HG03039 (cell line): ENCODE data around the gene IMP4.
A peak's percentile ranks its signal among the peaks of the same experiment; 100 is the strongest.
"Not testable (repeated sequence)": the region's sequence is repeated elsewhere in the genome, so short reads cannot be mapped to it uniquely, and the experiment has no call there.

ENCODE experiments used
- ATAC-seq: cut with Tn5 transposase; IDR thresholded peaks from one replicate; pipeline ENCODE4 v1.9.1; 2021; ENCODE audit warnings: mild to moderate bottlenecking, moderate library complexity; ENCODE audit not compliant: unreplicated experiment

Gene IMP4, protein sequence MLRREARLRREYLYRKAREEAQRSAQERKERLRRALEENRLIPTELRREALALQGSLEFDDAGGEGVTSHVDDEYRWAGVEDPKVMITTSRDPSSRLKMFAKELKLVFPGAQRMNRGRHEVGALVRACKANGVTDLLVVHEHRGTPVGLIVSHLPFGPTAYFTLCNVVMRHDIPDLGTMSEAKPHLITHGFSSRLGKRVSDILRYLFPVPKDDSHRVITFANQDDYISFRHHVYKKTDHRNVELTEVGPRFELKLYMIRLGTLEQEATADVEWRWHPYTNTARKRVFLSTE

DNA sequence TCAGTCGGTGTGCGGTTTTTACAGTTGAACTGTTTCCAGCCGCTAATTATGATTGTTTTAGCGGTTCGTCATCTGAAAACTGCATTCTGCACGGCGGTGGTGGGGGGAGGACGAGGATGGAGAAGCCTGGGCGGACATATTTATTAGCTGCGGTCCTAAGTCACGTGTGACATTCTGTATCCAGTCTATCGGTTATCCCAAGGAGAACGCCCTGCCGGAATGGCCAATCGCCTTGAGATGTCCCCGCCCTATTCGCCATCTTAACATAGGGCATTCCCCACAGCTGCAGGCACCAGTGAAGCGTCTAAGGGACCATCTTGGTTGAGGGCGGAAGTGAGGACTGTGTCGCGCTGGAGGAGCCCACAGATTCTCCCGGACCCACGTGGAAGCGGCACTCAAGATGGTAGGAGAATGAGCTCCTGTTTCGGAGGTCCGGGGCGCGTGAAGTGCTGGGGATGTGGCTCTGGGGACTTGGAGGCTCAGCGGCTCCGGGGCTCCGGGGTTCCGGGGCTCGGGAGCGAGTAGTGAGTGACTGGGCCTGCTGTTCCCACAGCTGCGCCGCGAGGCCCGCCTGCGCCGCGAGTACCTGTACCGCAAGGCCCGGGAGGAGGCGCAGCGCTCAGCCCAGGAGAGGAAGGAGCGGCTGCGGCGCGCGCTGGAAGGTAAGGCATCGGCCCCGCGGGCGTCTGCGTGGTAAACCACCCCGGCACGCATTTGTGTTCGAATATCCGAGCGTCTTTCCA is at the start of gene IMP4:
Gene IMP4 (plus strand): TSS at position 365 of the 743 bp plus-strand sequence. CDS start 36 bp downstream, at position 401.
- ATAC-seq, result peak; percentile 80

DNA sequence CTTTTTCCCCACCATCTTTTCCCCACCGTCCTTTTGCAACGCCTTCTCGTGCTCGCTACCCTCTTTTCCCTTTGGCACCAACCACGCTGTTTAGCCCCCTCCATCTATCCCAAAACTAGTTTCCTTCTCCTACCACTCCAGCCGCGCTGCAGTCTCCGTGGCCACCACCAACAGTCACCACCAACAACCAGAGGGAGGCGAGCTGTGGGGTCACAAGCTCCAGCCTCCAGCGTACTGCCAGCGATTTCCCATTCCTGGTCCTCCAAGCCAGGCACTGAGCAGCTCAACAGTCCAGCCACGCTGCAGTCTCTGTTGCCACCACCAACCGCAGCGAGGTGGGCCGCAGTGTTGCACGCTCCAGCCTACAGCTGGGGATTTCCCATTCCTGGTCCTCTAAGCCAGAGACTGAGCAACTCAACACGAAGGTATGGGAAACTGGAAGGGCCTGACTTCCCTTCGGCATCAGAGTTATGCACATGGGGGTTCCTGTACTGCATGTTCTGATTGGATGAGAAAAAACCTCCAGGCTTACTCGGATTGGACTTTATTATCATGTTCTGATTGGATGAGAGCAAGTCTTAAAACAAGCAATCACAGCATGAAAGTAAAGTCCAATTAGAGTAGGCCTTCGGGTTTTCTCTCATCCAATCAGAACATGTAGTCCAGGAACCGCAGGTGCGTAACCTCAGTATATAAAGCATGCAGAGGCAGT is 42.3 kb upstream of the IMP4 start:
- no peak for ATAC-seq

DNA sequence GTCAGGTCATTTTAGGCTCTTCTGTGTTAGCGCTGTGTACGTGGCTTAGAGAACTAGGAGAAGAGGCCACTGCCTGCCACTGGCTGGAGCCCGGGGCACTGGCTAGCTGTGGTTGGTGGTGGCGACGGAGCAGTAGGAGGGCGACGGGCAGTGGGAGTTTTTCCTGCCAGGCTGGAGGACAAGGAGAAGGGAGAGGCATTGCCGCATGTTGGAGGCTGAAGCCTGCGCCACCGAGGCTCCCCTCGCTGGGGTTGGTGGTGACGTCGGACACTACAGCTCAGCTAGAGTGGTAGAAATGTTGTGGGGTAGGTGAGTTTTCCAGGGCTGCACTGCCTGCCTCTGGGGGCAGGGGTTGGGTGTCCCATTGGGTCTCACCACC is 41.7 kb upstream of the IMP4 start:
- ATAC-seq, result no peak

DNA sequence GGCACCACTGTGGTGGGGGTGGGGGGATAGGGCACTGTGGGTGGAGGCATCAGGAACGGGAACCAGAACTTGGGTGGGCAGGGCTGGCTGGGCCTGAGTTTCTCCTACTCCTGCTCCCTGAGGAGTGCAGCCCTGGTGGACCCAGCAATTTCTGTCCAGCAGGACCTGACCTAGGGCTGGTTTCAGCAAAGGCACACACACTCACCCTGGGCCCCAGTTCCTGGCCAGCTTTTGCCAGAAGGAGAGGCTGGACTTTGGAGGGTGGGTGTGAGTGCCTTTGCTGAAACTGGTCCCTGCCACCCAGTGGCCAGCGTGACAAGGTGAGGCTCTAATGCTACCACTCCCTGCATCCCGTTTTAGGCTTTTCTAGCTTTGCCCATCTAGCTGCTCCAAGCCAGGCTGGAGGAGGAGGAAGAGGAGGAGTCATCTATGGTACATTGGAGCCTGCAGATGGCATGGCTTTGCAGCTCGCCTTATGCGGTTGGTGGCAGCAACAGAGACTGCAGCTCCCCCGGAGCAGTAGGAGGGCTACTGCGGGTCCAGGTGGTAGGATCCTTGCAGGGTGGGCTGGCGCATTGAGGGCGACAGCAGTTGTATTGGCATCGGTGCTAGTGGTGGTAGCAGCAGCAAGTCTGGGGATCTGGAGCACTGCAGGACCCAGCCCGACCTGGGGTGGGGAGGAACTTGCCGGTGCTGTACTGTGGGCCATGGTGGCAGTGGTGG is 40.4 kb upstream of the IMP4 start:
- peak; percentile 27 for ATAC-seq

DNA sequence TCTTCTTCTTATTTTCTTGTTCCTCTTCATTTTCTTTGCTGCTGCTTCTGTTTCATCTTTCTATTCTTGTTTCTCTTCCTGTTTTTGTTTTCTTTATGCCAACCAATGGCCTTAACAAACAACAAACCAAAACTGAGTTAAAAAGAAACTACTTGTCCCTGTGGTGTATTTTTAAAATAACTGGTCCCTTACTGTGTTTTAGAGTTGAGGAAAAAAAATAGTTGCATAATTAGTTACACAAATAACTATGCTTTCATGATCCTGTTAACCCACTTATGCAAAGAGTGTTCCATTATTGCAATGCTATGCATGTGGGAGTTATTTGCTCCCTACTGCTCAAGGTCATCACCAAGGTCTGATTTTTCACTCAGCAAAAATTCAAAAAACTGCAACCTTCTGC is 39.5 kb upstream of the IMP4 start:
- peak; percentile 57 for ATAC-seq

DNA sequence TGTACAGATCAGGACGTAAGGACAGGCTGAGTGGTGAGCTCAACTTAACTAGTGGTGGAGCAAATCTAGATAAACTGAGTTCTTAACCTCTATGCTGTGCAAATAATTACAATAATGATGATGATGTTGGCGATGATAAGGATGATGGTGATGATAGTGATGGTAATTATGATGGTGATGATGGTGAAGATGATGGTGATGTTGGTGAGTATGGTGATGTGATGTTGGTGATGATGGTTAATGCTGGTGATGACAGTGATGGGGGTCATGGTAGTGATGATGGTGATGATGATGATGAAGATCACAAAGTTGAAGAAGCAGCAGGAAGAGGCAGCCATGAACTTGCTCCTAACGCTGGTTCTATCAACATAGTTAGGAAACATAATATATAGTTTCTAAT is 38.0 kb upstream of the IMP4 start:
- no peak for ATAC-seq

DNA sequence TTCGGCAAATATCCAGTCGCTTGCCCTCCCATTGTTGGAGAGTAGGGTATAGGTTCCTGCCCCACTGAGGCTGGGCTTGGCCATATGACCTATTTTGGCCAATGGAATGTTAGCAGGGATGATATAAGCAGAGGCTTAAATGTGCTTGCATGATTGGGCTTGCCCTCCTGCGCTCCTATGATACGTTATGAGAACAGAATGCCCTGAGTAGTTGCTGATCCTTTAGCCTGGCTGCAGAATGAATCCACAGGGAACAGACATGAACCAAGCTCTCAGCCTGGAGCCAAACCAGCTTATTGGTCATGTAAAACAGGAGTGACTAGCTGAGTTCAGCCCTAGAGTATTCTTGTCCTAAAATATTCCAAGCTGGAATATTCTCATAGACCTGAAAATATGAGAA is 34.8 kb upstream of the IMP4 start:
- ATAC-seq, result no peak

DNA sequence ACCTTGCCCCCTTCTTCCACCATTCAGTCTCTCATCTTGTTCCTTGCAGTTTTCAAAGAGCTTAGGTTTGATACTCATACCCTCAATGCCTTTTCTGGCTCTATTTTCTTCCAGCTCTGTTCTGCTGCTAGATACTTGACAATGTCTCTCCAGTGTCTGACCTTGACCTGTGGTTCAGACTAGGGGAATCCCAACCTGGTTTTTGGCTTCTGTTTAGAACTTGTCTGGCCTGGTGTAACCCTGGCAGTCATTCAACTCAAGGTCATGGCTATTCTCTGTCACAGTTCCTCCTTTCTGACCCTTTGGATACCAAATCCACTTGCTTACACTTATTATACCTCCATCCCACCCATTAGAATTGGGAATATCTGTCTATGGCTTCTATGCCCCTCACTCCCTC is 31.8 kb upstream of the IMP4 start:
- no peak for ATAC-seq

DNA sequence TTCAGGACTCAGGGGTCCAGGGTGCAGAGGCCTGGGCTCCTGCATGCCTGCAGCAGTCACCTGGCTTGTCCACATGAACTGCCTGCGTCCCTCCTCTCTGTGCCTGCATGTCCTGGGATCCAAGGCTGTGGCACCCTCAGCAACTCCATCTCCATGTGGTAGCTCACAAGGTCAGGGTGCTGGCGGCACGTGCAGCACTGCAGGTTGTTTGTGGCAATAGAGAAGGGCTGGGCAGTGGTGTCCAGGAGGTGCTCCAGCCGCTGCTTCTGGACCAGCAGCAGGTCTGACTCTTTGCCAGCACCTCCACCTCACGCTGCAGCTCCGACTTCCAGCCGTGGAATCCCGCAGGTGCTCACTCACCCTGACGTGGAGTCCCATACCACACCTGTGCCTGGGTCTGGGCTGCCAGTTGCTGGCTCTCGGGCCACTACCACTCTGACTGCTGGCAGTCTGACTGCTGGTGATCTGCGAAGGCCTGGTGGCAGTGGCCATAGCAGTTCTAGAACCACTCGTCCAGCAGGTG is 28.8 kb upstream of the IMP4 start:
- no peak for ATAC-seq

DNA sequence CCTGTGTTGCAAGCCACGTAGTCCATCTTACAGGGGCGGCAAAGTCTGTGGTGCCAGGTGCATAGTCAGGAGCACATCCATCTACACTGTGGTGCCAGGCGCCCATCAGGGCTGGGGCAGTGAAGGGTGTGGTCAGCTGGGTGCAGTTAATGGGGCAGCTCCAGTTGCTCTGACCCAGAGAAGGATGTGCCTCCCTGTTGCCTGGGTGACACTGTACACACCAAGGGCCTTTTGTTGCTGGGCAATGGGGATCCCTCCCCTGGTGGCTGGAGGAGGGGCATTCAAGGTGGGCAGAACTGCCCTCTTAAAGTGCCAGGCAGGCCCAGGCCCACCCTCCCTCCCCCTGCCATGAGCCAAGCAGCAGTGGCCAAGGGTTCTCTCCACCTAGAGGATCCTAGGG is 28.3 kb upstream of the IMP4 start:
- no peak for ATAC-seq

DNA sequence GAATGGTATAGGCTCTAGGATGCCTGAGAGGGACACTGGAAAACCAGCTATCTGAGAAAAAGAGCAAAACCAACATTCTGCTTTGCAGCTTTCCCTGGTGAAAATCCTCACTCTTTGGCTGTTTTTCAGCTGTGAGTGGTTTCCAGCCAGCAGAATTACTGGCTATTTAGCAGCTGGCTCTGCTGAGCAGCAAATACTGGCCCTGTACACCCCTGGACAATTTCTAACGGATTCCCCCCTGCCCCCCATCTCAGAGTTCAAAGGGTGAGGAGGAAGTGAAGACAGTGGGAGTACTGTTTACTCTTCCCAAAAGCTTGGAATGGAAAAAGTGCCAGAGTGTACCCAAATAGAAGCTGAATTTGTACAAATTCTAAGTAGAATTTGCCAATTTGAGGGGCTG is 26.1 kb upstream of the IMP4 start:
- no peak for ATAC-seq

DNA sequence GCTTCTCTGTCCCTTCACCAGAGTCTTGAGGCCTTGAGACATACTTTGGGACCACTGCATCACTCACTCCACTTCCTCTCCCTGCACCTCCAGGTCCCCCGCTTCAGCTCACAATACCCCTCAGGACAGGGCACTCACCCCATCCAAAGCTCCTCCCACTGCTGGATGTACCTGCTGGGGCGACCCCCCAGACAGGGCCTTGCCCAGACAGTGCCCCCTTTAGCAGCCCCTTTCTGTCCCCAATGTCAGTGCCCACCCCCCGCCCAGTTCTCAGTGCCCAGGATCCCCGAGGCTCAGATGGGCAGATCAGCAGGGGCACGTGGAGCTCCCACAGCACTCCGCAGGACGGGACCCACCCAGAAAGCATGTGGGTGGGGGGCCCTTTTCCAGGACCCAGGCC is 23.8 kb upstream of the IMP4 start:
- ATAC-seq, result no peak

DNA sequence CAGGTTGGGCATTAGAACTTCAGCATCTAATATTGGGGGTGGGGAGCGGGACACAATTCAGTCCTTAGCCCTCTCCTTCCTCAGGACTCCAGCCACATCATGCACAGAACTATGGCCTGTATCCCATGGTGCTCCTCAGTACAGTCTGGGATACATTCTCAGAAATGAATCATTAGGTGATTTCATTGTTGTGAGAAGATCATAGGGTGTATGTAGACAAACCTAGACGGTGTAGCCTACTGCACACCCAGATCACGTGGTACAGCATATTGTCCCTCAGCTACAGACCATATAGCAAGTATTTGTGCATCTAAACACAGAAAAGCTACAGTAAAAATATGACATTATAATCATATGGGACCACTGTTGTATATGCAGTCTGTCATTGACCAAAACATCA is 23.2 kb upstream of the IMP4 start:
- ATAC-seq, result no peak

DNA sequence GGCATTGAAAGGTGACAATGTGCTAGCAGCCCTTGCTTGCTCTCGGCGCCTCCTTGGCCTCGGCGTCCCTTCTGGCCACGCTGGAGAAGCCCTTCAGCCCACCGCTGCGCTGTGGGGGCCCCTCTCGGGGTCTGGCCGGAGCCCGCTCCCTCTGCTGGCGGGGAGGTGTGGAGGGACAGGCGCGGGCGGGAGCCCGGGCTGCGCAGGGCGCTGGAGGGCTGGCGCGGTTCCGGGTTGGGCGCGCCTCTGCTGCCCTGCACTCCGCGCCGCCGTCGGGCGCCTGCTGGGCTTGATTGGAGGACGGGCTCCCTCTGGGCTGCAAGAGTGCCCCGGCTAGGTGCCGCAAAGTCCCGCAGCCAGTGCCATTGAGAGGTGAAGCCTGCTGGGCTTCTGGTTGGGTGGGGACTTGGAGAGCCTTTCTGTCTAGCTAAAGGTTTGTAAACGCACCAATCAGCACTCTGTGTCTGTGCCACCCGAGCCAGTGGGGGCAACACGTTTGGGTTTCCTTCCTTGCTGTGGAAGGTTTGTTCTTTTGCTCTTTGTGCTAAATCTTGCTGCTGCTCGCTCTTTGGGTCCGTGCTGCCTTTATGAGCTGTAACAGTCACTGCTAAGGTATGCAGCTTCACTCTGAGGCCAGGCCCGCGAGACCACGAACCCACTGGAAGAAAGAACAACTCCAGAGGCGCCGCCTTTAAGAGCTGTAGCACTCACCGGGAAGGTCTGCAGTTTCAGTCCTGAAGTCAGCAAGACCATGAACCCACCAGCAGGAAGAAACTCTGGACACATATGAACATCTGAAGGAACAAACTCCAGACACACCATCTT is 14.8 kb upstream of the IMP4 start:
- ATAC-seq, result no peak

DNA sequence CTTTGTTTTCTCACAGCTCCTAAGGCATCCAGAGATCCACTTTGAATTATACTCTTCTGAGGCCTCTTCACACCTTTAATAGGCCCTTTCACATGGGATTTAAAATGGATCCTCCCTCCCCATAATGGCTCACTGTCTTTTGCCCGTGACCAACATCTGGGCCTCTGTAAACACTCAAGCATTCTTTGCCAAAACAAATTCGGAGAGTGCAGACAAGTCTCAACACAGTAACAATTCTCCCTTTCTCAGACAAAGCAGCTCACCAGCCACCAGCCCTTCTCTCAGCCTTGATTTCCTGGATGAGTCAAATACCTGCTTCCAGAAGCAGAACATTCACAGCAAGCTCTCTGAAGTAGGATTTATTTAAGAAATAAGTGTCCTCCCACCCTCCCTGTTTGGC is 14.0 kb upstream of the IMP4 start:
- ATAC-seq, result no peak

DNA sequence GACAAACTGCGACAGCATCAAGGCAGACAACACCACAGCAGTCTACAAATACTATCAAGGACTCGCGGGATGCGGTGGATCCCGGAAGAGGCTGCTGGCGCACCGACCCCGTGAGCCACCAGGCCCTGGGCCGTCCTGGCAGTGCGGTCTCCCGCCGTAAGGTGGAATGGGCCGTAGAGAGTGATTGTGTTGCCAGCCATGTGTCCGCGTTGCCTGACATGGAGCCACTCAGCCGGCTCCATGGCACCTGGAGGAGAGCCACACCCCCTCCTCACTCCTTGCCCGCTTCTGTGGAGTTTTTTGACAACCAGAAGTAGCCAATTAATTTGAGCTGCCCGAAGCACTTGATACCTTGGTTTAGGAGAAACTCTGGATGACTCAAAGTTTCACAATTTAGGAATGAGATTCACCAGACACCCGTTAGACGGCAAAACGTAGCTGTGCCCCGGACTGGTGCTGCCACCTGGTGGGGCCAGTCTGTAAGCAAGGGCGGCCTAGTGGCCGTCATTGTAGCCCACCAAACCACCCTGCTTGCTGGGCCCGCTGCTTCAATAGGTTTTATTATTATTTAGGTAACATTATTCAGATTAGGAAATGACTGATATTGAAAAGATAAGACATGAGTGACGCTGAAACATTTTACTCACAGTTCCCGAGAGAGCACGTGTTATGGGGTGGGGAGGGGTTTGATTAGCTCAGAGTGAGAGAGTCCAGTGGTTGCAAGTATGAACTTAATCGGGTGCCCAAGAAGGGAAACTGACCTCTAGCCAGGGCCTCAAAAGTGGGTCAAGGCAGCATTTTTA is 10.2 kb upstream of the IMP4 start:
- peak; percentile 72 for ATAC-seq

DNA sequence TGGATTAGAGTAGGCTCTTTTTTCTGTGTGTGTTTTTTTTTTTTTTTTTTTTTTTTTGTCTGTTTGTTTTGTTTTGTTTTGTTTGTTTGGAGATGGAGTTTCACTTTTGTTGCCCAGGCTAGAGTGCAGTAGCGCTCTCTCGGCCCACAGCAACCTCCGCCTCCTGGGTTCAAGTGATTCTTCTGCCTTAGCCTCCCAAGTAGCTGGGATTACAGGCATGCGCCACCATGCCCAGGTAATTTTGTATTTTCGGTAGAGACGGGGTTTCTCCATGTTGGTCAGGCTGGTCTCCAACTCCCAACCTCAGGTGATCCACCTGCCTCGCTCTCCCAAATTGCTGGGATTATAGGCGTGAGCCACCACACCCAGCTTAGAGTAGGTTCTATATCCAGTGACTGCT is 9.4 kb upstream of the IMP4 start:
- ATAC-seq, result not testable (repeated sequence)

DNA sequence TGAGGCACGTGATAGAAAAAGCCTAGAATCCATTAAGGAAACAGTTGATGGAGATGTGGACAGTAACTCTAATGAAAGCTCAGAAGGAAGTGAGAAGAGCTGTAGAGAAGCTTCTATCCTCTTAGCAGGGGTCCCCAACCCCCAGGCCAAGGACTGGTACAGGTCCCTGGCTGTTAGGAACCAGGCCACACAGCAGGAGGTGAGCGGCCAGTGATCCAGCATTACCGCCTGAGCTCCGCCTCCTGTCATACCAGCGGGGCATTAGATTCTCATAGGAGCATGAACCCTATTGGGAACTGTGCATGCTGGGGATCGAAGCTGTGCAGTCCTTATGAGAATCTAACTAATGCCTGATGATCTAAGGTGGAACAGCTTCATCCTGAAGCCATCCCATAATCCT is 8.7 kb upstream of the IMP4 start:
- ATAC-seq, result no peak

DNA sequence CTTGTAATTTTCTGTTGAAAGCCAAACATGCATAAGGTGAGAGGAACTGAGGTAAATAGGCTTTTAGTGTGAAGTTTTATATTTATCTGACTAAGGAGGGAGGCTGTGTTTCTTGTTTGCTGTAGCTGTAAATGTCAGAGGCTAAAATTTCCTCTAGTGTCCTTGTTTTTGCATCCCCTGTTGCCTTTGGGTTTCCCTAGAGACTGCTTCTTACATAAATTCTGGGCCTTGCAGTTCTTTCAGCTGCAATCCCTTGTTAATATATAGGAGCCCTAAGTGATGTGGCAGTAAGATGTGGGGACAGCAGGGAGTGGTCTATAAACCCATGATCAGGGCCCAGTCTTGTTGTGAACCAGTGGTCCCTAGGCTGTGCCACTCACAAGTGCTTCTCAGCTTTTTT is 7.5 kb upstream of the IMP4 start:
- ATAC-seq, result no peak
